ENCODE results near the gene GAS2.

- TF ChIP-seq POLR2A (IDR thresholded peaks at IDR 0.05): no peak
- TF ChIP-seq, protein P1, sequence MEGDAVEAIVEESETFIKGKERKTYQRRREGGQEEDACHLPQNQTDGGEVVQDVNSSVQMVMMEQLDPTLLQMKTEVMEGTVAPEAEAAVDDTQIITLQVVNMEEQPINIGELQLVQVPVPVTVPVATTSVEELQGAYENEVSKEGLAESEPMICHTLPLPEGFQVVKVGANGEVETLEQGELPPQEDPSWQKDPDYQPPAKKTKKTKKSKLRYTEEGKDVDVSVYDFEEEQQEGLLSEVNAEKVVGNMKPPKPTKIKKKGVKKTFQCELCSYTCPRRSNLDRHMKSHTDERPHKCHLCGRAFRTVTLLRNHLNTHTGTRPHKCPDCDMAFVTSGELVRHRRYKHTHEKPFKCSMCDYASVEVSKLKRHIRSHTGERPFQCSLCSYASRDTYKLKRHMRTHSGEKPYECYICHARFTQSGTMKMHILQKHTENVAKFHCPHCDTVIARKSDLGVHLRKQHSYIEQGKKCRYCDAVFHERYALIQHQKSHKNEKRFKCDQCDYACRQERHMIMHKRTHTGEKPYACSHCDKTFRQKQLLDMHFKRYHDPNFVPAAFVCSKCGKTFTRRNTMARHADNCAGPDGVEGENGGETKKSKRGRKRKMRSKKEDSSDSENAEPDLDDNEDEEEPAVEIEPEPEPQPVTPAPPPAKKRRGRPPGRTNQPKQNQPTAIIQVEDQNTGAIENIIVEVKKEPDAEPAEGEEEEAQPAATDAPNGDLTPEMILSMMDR (IDR thresholded peaks at IDR 0.05): no peak
These were observed 40.9 kb downstream of the GAS2 start for GRCh38 chr11:22707119-22707899.

Measured in prostate gland (tissue), 2 donors.